WERI-Rb-1 (cell line): ENCODE measurements around the gene LRRC56.
A peak's percentile ranks its signal among the peaks of the same experiment; 100 is the strongest.

Experiments
- DNase-seq: peaks from one replicate; pipeline ENCODE4 v3.0.0-alpha.2; 2020
- H3K27ac ChIP-seq: fragments of 250-450 bp; sonication (Bioruptor Pico); 2 replicates; pipeline ENCODE4 v1.5.1; 2020; ENCODE audit warnings: mild to moderate bottlenecking, moderate library complexity
- H3K27me3 ChIP-seq: fragments of 250-450 bp; sonication (Bioruptor Pico); 2 replicates; pipeline ENCODE4 v1.5.1; 2021; ENCODE audit warnings: mild to moderate bottlenecking, low read depth, moderate library complexity; ENCODE audit not compliant: insufficient read depth, severe bottlenecking
- H3K36me3 ChIP-seq: fragments of 250-450 bp; sonication (Bioruptor Pico); 2 replicates; pipeline ENCODE4 v1.5.1; 2020; ENCODE audit warnings: mild to moderate bottlenecking, moderate library complexity
- H3K4me3 ChIP-seq: 2 replicates; pipeline ENCODE4 v1.5.1; 2011; ENCODE audit warnings: low read depth, mild to moderate bottlenecking, control low read depth, low read length
- H3K9me3 ChIP-seq: fragments of 250-450 bp; sonication (Bioruptor Pico); 2 replicates; pipeline ENCODE4 v1.5.1; 2021; ENCODE audit warnings: mild to moderate bottlenecking, moderate library complexity; ENCODE audit not compliant: severe bottlenecking
- CTCF ChIP-seq: IDR thresholded peaks from 2 replicates; pipeline ENCODE4 v1.5.1; 2011; ENCODE audit warnings: low read depth, mild to moderate bottlenecking, control low read depth, inconsistent platforms, low read length

Gene LRRC56

GRCh38 chr11:574632-575312 is 37.4 kb downstream of the LRRC56 start:
- H3K4me3 ChIP-seq: peak overlapping the region; percentile 76
- no peaks in the 10 kb centered on the region for H3K27me3 ChIP-seq
- H3K9me3 ChIP-seq: no peaks in the 10 kb centered on the region
- H3K27ac ChIP-seq: peak overlapping the region; percentile 90
- TF ChIP-seq CTCF: no peak
- peaks cover 21% of the 10 kb centered on the region for H3K36me3 ChIP-seq
- peak; percentile 47 for DNase-seq

DNA sequence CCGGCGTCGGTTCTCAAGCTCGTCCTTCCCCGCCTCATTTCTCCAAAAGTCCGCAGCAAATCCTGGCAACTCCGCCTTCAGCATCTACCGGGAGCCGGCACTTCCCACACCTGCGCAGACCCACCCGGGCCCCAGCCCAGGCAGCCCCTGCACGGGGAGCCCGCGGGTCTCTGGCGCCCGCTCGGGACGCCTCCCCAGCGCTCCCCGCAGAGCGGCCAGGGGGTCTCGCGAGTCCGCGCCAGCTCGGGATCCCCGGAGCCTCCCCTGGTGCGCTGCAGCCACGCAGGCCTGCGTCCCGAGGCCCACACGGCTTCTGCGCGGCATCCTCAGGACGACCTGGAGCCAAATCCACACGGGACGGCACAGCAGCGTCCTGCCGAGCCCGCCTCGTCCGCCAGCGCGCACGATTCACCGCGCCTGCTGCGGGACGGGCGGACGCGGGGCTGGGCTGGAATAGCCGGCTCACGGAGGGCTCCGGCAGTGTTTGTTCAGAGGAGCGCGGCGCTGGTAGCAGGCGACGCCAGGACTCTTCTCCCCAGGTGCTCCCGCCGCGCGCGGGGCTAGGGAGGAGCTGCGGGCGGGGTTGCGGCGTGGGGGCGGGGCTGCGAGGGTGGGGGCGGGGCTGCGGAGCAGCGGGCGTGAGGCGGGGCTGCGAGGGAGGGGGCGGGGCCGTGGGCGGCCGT is 38.1 kb downstream of the LRRC56 start:
- H3K4me3 ChIP-seq: peak overlapping the region; percentile 76
- H3K27ac ChIP-seq: peak overlapping the region; percentile 90
- no peak for TF ChIP-seq CTCF
- DNase-seq: peak; percentile 76
- peaks cover 21% of the 10 kb centered on the region for H3K36me3 ChIP-seq
- no peaks in the 10 kb centered on the region for H3K9me3 ChIP-seq
- H3K27me3 ChIP-seq: no peaks in the 10 kb centered on the region

- peak; percentile 96 for DNase-seq
- no peak for TF ChIP-seq CTCF
Measured at GRCh38 chr11:575996-576768, 38.9 kb downstream of the LRRC56 start, which contains the start of gene PHRF1. TSS of gene PHRF1 (plus strand) at chr11:576470. CDS start at chr11:581513, 5,043 bp downstream.

DNA sequence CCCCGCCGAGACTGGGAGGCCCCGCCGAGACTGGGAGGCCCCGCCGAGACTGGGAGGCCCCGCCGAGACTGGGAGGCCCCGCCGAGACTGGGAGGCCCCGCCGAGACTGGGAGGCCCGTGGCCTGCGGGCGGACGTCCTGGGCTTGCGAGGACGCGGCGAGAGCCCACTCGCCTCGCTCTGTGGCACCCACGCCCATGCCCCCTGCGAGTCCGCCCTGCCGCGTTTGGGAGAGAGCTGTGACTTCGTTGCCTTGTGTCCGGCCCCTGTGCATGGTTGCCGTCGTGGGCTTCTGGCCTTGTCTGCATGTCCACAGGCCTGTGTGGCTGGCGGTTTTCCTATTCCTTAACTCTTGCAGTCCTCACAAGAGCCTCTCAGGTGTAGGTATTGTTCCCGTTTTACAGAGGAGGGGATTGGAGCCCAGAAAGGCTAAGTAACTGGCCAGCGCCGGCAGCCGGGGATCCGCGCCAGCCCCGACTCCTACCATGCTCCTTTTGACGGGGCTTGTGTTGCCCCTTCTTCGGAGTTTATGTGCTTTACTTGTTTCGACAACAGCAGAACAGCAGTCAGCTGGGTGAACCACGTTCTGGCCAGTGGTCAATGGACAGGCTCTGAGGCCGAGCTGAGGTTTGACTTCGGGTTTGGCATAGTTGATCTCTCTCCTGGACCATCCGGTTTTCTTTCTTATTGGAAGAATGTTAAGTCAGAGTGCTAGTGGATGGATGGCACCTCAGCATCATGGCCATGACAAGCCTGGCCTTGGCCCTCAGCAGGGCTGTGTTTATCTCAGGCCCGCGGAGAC is 39.7 kb downstream of the LRRC56 start:
- H3K27ac ChIP-seq: peak overlapping the region; percentile 79
- H3K27me3 ChIP-seq: no peaks in the 10 kb centered on the region
- no peak for DNase-seq
- H3K36me3 ChIP-seq: peaks cover 28% of the 10 kb centered on the region
- no peak for TF ChIP-seq CTCF
- peak overlapping the region; percentile 76 for H3K4me3 ChIP-seq
- H3K9me3 ChIP-seq: no peaks in the 10 kb centered on the region

More at GRCh38 chr11:575996-576768, 38.9 kb downstream of the LRRC56 start, which contains the start of gene PHRF1:
- Histone ChIP-seq H3K27me3 (no peaks in the 10 kb centered on the region), H3K36me3 (peaks cover 21% of the 10 kb centered on the region), H3K4me3 (peak within 1 kb of the TSS; percentile 76), H3K27ac (peak within 1 kb of the TSS; percentile 100), H3K9me3 (no peaks in the 10 kb centered on the region)

DNA sequence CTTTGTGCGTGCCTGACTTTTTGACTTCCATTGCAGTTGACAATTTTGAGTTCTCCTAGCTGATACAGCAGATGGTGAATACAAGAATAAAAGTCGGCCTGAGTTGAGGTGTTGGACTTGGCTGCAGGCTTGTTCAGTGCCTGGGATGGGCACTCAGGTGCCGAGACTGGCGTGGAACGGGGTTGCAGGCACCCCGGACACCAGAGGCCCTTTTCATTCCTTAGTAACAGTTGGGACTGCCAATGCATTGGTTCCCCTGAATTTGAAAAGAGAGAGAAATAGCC is 40.2 kb downstream of the LRRC56 start:
- DNase-seq: no peak
- no peaks in the 10 kb centered on the region for H3K27me3 ChIP-seq
- TF ChIP-seq CTCF: no peak
- H3K9me3 ChIP-seq: no peaks in the 10 kb centered on the region
- peaks cover 31% of the 10 kb centered on the region for H3K36me3 ChIP-seq
- peak overlapping the region; percentile 76 for H3K4me3 ChIP-seq
- peak overlapping the region; percentile 79; the same call in 1 of the 2 replicates for H3K27ac ChIP-seq
